HG03565 (cell line): ENCODE data around the gene RCHY1.
"Not testable (repeated sequence)": the region's sequence is repeated elsewhere in the genome, so short reads cannot be mapped to it uniquely, and the experiment has no call there.

Experiments
- ATAC-seq: cut with Tn5 transposase; IDR thresholded peaks from one replicate; pipeline ENCODE4 v1.9.1; 2021; ENCODE audit warnings: mild to moderate bottlenecking, moderate library complexity; ENCODE audit not compliant: unreplicated experiment

Gene RCHY1

DNA sequence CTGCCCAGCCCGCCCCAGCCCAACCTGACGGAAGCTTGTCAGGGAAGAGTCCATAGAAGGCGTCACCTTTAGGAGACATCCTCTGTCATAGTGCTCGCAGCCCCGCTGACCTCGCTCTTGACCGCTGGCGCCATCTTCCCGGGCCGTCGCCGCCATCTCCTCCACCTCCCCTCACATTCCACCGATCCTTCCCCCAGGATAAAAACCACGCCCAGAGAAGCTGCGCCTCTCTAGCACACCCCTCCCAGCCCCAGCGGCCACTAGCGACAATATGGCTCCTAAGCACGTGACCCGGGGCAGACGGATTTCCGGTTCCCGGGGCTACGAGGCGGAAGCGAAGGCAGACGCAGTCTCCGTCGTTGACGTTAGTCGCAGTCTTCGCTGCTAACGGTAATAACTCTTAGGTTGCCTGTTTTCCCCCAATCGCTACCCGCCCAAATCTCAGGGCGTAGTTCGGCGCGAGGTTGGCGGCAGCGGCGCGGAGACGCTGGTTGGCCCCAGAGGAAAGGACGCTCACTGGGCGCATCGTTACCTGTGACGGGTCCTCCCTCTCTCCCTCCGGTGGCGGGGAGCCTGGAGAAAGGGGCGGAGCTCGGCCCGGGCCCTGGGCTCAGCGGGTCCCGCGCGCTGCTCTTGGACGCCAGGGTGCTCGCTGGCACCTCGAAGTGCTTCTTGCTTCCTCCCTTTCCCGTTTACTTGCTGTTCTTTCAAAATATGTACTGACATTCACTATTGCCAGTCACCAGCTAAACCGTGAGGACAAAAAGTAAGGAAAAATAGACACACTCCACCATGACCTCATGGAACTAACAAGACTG is at the start of gene RCHY1, which contains the start of gene THAP6:
Gene RCHY1, minus strand, starts transcription at position 273 of the 818 bp plus-strand sequence. Its CDS starts 117 bp downstream, at position 156.
Gene THAP6, plus strand, starts transcription at position 343 of the 818 bp plus-strand sequence. CDS start 980 bp downstream, outside the sequence.
- ATAC-seq = peak; percentile 92

DNA sequence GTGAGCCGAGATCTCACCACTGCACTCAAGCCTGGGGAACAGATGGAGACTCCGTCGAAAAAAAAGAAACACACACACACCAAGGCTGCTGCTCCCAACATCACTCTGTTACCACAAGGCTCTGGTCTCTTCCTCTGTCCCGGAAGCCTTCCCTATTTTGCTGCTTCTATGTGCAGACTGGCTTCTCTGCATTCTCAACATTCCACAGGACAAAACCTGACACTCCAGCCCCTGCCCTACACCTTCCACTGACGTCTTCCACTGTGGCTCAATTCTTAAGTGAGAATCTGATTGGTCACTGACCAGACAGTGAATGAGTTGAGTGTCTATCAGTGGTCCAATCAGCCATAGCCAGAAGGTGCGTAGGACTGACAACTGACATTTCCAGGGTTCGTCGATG is 47.6 kb upstream of the RCHY1 start:
- ATAC-seq = no peak

DNA sequence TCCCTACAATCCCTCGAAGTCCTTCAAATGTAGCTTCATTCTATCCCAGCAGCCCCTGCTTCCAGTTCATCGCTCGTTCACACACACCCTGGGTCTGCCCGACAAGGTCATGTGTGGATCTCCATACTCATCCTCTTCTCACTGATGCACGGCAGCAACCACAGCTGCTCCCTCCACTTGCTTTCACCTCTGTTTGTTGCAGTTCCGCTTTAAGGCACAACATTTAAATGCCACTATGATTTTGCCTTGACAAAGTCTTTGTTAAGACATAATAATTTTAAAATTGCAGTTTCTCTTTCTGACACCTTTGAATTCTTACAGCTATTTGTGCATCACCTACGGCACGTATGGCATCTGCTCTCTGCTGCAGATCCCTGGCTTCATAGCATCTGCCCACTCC is 43.5 kb upstream of the RCHY1 start:
- no peak for ATAC-seq

DNA sequence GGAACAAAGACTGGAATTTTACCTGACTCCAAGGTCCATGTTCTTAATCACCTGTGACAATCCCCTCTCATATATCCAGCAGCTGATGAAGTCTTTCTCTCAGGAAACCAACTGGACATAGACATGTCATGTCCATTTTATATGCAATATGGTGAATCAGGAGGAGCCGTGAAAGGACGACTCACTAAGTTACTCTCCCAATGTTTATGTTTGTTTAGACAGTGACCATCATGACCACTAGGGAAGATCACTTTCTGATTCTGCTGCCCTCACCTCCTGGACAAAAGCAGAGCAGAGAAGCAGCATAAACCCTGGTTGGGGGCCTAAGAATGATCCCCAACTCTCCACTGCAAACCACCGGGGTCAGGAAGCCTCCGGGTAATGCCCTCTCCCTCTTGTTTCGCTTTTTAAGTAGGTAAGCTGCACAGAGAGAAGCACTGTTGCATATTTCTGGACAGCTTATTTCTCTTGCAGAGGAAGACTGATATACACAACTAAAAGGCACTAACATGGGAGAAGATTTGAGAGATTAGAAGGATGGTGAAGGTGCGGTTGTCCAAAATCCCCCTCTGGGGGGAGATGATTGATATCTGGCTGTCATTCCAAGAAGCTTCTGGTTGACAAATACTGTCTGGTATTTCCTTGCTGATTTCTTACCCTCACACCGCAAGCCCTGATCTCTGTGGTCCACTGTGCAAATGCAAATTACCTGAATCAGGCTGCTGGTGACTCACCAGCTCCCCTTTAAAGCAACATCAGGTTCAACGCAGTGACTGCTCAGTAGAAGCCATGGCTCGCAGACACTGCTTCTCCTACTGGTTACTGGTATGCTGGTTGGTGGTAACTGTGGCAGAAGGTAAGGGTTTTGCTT is 41.3 kb upstream of the RCHY1 start, which contains the start of gene ODAPH:
Gene ODAPH, plus strand, starts transcription at position 773 of the 871 bp plus-strand sequence. Its CDS starts 17 bp downstream, at position 790.
- ATAC-seq = peak; percentile 98

DNA sequence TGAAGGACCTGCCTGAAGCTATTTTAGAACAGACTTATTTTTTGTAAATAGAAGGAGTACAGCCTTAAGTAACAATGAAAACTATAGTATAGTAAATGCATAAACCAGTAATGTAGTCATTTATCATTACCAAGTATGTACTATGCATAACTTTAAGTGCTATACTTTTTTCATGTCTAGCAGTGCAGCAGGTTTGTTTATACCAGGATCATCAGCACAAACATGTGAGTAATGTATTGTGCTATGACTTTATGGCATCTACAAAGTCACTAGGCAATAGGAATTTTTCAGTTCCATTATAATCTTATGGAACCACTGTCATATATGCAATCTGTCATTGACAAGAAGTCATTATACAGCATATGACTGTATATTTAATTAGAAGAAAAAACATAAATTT is 38.2 kb upstream of the RCHY1 start:
- no peak for ATAC-seq

DNA sequence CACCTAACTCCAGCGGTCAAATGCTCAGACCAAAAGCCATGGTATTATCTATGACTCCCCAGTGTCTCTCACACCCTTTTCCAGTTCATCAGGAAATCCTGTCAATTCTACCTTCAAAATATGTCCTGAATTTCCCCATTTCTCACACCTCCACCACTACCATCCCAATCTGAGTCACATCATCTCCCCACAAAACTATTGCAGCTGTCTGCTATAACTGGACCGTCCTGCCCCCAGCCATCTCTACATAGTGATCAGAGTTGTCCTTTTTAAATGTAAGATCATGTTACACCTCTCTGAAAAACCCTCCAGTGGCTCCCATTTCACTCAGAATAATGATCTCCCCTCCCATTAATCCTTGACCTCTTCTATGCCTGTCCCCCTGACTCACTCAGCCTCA is 34.8 kb upstream of the RCHY1 start:
- ATAC-seq = no peak

DNA sequence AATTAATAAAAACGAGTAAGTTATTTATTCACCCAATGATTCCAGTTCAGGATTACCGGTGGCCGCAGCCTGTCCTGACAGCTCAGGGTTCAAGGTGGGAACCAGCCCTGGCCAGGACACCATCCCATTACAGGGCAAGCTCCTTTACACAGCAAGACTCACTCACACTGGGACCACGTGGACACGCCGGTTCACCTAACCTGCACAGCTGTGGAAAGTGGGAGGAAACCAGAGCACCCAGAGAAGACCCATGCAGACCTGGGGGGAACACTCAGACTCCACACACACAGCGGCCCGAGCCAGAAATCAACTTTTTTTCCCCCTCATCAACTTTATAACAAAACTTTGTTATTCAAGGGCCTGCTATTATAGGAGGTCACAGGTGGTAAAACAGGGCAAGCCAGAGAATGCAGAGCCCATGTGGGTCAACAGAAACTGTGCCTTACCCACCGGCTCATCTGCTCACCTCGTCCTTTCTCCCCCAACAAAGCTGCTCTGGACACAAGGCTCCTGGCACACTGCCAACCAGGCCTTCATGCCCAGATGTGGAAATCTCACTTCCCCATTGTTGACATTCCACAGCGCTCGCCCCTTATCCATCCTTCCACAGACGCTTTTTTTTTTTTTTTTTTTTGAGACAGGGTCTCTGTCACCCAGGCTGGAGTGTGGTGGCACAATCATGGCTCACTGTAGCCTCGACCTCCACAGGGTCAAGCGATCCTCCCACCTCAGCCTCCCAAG is 33.6 kb upstream of the RCHY1 start:
- no peak for ATAC-seq

DNA sequence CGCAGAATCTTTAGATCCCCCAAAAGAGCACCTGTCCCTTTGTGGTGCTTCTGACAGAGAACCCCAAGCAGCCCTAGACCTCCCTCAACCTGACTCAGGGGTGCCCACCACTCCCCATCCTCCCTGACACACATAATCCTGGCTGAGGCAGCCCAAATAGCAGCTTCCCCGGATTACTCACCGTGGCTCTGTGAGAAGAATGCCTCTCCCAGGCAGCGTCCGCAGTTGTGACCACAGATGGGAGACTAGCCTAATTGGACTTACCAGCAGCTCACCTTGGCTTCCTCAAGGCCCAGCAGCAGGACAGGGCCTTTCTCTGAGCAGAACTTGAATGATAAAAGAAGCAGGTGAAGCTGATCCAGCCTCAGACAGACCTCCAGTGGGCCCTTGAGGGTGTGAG is 31.3 kb upstream of the RCHY1 start:
- no peak for ATAC-seq

DNA sequence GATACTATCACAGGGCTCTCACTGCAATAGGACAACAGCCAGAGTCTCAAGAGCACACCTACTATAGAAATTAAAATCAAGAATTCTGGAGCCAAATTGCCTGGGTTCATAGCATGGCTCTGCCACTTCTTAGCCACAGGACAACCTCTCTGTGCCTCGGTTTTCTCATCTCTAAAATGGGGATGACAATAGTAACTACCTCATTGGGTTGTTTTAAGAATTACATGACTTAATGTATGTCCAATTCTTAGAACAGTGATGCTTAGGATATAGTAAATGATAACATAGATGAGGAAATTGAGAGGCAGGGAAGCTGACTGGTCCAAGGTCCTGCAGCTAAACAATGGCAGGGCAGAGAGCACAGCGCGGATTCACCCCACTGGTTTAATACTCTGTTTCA is 30.7 kb upstream of the RCHY1 start:
- no peak for ATAC-seq

DNA sequence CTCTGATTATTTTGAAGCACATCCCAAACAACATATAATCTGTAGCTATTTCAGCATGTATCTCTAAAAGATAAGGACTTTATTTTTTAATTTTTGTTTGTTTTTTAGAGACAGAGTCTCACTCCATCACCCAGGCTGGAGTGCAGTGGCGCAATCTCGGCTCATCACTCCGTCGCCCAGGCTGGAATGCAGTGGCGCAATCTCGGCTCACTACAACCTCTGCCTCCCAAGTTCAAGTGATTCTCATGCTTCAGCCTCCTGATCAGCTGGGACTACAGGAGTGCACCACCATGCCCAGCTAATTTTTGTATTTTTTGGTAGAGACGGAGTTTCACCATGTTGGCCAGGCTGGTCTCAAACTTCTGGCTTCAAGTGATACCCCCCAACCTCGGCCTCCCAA is 30.0 kb upstream of the RCHY1 start:
- ATAC-seq = not testable (repeated sequence)

DNA sequence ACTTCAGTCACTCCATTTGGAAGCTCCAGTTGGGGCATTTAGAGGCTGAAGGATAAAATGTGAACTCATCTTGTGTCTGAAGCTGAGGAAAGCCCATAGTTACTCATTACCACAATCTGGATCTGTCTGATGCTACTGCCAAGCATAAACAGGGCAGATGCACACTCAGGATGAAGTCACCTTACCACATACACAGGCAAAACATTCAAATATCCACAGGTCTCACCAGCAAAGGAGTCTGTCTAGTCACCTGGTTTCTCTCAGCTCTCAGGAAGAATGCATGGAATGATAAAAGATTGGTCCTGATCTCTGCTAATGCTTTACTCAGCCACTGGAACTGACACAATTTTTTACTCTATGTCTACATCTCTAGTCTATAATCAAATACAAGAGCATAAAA is 28.6 kb upstream of the RCHY1 start:
- ATAC-seq = no peak

DNA sequence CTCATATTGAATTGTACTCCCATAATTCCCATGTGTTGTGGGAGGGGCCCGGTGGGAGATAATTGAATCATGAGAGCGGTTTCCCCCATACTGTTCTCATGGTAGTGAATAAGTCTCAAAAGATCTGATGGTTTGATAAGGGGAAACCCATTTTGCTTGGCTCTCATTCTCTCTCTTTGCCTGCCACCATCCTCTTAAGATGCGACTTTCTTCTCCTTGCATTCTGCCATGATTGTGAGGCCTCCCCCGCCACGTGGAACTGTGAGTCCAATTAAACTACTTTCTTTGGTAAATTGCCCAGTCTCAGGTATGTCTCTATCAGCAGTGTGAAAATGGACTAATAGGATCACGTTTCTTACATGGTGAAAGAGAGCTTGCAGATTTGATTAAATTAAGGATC is 23.1 kb upstream of the RCHY1 start:
- not testable (repeated sequence) for ATAC-seq

DNA sequence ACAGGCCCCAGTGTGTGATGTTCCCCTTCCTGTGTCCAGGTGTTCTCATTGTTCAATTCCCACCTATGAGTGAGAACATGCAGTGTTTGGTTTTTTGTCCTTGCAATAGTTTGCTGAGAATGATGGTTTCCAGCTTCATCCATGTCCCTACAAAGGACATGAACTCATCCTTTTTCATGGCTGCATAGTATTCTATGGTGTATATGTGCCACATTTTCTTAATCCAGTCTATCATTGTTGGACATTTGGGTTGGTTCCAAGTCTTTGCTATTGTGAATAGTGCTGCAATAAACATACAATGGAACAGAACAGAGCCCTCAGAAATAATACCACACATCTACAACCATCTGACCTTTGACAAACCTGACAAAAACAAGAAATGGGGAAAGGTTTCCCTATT is 19.7 kb upstream of the RCHY1 start:
- not testable (repeated sequence) for ATAC-seq

DNA sequence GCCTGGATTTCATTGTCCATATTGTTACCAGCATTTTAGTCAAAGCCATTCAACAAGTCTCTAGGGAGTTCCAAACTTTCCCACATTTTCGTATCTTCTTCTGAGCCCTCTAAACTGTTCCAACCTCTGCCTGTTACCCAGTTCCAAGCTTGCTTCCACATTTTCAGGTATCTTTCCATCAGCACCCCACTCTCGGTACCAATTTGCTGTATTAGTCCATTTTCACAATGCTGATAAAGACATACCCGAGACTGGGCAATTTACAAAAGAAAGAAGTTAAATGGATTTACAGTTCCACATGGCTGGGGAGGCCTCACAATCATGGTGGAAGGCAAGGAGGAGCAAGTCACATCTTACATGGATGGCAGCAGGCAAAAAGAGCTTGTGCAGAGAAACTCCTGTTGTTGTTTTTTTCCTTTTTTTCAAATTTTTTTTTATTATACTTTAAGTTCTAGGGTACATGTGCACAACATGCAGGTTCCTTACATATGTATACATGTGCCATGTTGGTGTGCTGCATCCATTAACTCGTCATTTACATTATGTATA is 19.2 kb upstream of the RCHY1 start:
- not testable (repeated sequence) for ATAC-seq

DNA sequence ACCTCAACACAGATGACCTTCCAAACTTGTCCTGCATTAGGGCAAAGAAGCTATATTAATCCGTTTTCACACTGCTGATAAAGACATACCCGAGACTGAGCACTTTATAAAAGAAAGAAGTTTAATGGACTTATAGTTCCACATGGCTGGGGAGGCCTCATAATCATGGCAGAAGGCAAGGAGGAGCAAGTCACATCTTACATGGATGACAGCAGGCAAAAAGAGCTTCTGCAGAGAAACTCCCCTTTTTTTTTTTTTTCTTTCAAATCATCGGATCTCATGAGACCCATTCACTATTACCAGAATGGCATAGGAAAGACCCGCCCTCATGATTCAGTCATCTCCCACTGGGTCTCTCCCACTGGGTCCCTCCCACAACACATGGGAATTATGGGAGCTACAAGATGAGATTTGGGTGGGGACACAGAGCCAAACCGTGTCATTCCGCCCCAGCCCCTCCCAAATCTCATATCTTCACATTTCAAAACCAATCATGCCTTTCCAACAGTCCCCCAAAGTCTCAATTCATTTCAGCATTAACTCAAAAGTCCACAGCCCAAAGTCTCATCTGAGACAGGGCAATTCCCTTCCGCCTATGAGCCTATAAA is 17.4 kb upstream of the RCHY1 start:
- not testable (repeated sequence) for ATAC-seq

DNA sequence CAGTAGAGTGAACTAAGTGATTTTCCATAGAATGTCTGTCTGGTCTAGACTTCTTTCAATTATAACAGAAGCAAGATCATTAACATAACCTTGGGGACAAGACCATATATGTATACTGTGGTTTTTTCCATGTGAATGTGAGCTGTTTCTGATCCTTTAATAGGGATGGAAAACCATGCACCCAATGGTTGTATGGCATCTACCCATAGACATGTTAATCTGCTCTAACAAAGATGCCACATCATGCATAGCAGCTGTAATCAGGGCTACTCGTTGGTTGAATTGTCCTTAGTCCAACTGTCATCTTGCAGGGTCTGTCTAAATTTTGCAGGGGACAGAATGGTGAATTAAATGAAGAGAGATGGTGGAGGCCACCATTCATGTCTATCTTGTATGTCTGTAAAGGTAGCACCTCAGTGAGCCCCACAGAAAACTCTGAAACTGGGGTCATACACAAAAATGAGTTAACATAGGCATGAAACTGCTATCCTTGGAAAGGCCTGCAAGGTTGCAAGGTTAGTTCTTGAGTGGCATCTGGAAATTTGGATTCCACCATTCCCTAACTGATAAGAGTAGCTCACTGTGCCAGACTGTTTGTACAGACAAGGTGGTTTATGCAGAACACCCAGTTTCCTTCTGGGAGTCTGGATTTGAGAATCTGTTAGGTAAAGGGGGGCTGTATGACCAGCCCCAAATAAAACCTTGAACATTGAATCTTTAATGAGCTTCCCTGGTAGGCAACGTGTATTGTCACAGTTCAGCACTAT is 16.5 kb upstream of the RCHY1 start:
- ATAC-seq = no peak

DNA sequence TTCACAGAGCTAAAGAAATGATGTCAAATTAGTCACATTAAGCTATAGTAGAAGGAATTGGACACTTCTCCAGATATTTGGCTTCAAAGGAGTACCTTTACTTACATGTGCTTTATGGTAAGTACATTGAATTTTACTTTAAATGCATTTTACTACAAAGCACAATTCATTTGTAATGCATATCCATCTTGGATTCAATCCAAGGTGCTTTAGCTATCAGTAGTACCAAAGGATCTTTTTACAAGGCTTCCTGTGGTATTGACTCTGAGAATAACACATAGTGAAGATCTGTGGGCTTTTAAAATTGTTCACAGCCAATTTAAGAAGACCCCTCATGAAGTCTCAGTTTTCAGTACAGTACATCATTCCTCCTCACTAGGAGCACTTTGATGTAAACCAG is 13.3 kb upstream of the RCHY1 start:
- no peak for ATAC-seq

DNA sequence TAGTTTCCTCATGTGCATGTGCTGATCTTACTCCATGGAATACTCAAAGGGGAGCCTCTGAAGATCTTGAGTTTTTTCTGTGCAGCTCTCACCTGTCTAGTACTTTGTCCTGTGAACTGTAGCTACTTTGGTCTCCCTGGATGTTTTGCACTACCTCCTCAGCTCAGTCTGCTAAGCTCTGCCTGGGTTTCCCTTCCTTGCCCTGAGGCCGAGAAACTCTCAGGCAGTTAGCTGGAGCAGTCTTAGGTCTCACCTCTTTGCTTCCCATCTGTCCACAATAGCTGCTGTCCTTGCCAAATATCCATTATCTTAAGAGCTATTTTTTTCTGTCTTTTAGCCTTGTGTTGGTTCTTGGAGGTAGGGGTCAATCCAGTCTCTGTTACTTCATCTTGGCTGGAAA is 11.7 kb upstream of the RCHY1 start:
- no peak for ATAC-seq

DNA sequence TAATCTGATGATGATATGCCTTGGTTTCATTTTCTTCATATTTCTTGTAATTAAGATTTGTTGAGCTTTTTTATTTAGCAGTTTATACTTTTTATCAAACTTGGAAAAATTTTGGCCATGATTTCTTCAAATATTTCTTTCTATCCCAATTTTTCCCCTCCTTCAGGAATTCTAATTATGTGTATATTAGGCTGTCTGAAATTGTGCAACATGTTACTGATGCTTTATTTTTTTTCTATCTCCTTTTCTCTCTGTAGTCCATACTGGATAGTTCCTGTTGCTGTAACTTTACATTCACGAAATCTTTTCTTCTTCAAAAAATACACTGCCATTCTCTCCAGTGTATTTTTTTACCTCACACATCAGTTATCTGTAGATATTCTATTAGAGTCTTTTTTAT is 10.9 kb upstream of the RCHY1 start:
- ATAC-seq = no peak

DNA sequence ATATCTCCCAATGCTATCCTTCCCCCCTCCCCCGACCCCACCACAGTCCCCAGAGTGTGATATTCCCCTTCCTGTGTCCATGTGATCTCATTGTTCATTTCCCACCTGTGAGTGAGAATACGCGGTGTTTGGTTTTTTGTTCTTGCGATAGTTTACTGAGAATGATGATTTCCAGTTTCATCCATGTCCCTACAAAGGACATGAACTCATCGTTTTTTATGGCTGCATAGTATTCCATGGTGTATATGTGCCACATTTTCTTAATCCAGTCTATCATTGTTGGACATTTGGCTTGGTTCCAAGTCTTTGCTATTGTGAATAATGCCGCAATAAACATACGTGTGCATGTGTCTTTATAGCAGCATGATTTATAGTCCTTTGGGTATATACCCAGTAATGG is 5.2 kb upstream of the RCHY1 start:
- ATAC-seq = not testable (repeated sequence)
